IMR-90 (cell line): ENCODE results near the gene UBE2D4. TPM values are rescaled to one million over a fixed set of nuclear protein-coding genes. Genes with fewer than 3 reads are reported as not detected.

Experiments used
- ATAC-seq: fragments of 200-7000 bp; cut with Tn5 transposase; 2 replicates; pipeline ENCODE4 v1.9.1; 2020; ENCODE audit warnings: low read depth, mild to moderate bottlenecking, moderate library complexity
- BruUV-seq: library from RNA; stranded (reverse); fragments of 400-500 nt; replicated peaks from 2 replicates; lab custom pipeline; 2021; lab: Mats Ljungman, UMichigan
- CTCF ChIA-PET: fragments of 300-600 bp; formaldehyde crosslinking; extraction: SDS; loops from one replicate; lab custom pipeline; 2021; ENCODE audit warnings: antibody characterized with exemption; lab: Yijun Ruan, JAX
- POLR2A ChIA-PET: fragments of 300-600 bp; sonication (Branson Sonifier 250); formaldehyde crosslinking; loops from one replicate; lab custom pipeline; 2022; ENCODE audit warnings: antibody characterized with exemption; ENCODE audit not compliant: unreplicated experiment; lab: Charles Lee
- DNase-seq: peaks from one replicate; pipeline ENCODE4 v3.0.0; 2013
- H2AFZ ChIP-seq: replicated peaks from 2 replicates; pipeline ENCODE3; 2013; ENCODE audit warnings: low read length, mild to moderate bottlenecking; ENCODE audit not compliant: poor library complexity
- H2AK5ac ChIP-seq: 2 replicates; pipeline ENCODE4 v1.6.1; 2013; ENCODE audit warnings: low read depth, low read length, inconsistent platforms
- H2AK9ac ChIP-seq: replicated peaks from 2 replicates; pipeline ENCODE3; 2013; ENCODE audit warnings: mild to moderate bottlenecking, low read depth, low read length, moderate library complexity; ENCODE audit not compliant: poor library complexity
- H2BK120ac ChIP-seq: 2 replicates; pipeline ENCODE4 v1.6.1; 2013; ENCODE audit warnings: low read depth, low read length, inconsistent platforms
- H2BK15ac ChIP-seq: 3 replicates; pipeline ENCODE4 v1.6.1; 2013; ENCODE audit warnings: low read depth, low read length, inconsistent platforms
- H2BK20ac ChIP-seq: 2 replicates; pipeline ENCODE4 v1.6.1; 2013; ENCODE audit warnings: low read depth, mild to moderate bottlenecking, inconsistent platforms, low read length, moderate library complexity
- H2BK5ac ChIP-seq: 2 replicates; pipeline ENCODE4 v1.6.1; 2013; ENCODE audit warnings: mild to moderate bottlenecking, low read depth, low read length, inconsistent platforms; ENCODE audit not compliant: poor library complexity, severe bottlenecking
- H3K14ac ChIP-seq: replicated peaks from 2 replicates; pipeline ENCODE4 v1.6.1; 2013; ENCODE audit warnings: low read depth, low read length, inconsistent platforms
- H3K18ac ChIP-seq: 2 replicates; pipeline ENCODE4 v1.6.1; 2013; ENCODE audit warnings: low read depth, low read length, control low read depth
- H3K23ac ChIP-seq: 2 replicates; pipeline ENCODE4 v1.6.1; 2013; ENCODE audit warnings: low read depth, low read length, inconsistent platforms
- H3K27ac ChIP-seq: 2 replicates; pipeline ENCODE4 v1.5.1; 2013; ENCODE audit warnings: mild to moderate bottlenecking, control low read depth, low read length; ENCODE audit not compliant: insufficient read depth
- H3K27me3 ChIP-seq: 2 replicates; pipeline ENCODE4 v1.6.1; 2013; ENCODE audit warnings: low read length; ENCODE audit not compliant: control insufficient read depth, insufficient read depth
- H3K36me3 ChIP-seq: 2 replicates; pipeline ENCODE4 v1.6.1; 2013; ENCODE audit warnings: low read length, mixed read lengths; ENCODE audit not compliant: control insufficient read depth, insufficient read depth
- H3K4ac ChIP-seq: 2 replicates; pipeline ENCODE4 v1.6.1; 2013; ENCODE audit warnings: low read depth, low read length, inconsistent platforms
- H3K4me1 ChIP-seq: 2 replicates; pipeline ENCODE4 v1.6.1; 2013; ENCODE audit warnings: low read length, mixed read lengths; ENCODE audit not compliant: control insufficient read depth, insufficient read depth
- H3K4me2 ChIP-seq: 2 replicates; pipeline ENCODE4 v1.6.1; 2013; ENCODE audit warnings: low read depth, mild to moderate bottlenecking, control low read depth, low read length, moderate library complexity
- H3K4me3 ChIP-seq: 2 replicates; pipeline ENCODE4 v1.5.1; 2013; ENCODE audit warnings: low read depth, mild to moderate bottlenecking, control low read depth, low read length, moderate library complexity; ENCODE audit not compliant: insufficient read depth
- H3K56ac ChIP-seq: 2 replicates; pipeline ENCODE4 v1.6.1; 2013; ENCODE audit warnings: low read length, inconsistent platforms; ENCODE audit not compliant: insufficient read depth; ENCODE audit errors: extremely low read depth
- H3K79me1 ChIP-seq, 2 experiments: 2 replicates each; pipeline ENCODE4 v1.6.1; 2013; ENCODE audit warnings: low read length in 2 of 2, inconsistent platforms in 1 of 2, low read depth in 1 of 2
- H3K9ac ChIP-seq: 2 replicates; pipeline ENCODE4 v1.6.1; 2013; ENCODE audit warnings: low read depth, low read length, control low read depth
- H3K9me1 ChIP-seq: 2 replicates; pipeline ENCODE4 v1.6.1; 2013; ENCODE audit warnings: low read length, inconsistent platforms; ENCODE audit not compliant: insufficient read depth
- H3K9me3 ChIP-seq: 2 replicates; pipeline ENCODE4 v1.6.1; 2013; ENCODE audit warnings: low read length; ENCODE audit not compliant: control insufficient read depth, insufficient read depth
- H4K20me1 ChIP-seq: 2 replicates; pipeline ENCODE4 v1.6.1; 2013; ENCODE audit warnings: low read length, inconsistent platforms; ENCODE audit not compliant: insufficient read depth
- H4K5ac ChIP-seq: 2 replicates; pipeline ENCODE4 v1.6.1; 2013; ENCODE audit warnings: mild to moderate bottlenecking, low read depth, low read length, control low read depth
- H4K8ac ChIP-seq, 2 experiments: 2 replicates each; pipeline ENCODE4 v1.6.1; 2013; ENCODE audit warnings: low read depth in 2 of 2, low read length in 2 of 2, control low read depth in 1 of 2, inconsistent platforms in 1 of 2
- H4K91ac ChIP-seq: 2 replicates; pipeline ENCODE4 v1.6.1; 2013; ENCODE audit warnings: low read depth, low read length, inconsistent platforms; ENCODE audit not compliant: insufficient read depth
- BHLHE40 ChIP-seq: fragments of 150-350 bp; IDR thresholded peaks from 2 replicates; pipeline ENCODE4 v1.6.1; 2016; ENCODE audit warnings: mild to moderate bottlenecking, low read depth, low read length
- CEBPB ChIP-seq: IDR thresholded peaks from 2 replicates; pipeline ENCODE4 v1.6.1; 2012; ENCODE audit warnings: low read depth, low read length, improper control_type of control experiment
- CHD1 ChIP-seq: IDR thresholded peaks from 2 replicates; pipeline ENCODE4 v1.6.1; 2012; ENCODE audit warnings: low read depth, low read length, improper control_type of control experiment
- CTCF ChIP-seq: conservative IDR thresholded peaks from 2 replicates; pipeline ENCODE4 v1.5.1; 2012; ENCODE audit warnings: mild to moderate bottlenecking, low read depth, low read length, improper control_type of control experiment
- ELK1 ChIP-seq: fragments of 150-350 bp; IDR thresholded peaks from 2 replicates; pipeline ENCODE4 v1.6.1; 2016; ENCODE audit warnings: low read depth, mild to moderate bottlenecking, low read length, moderate library complexity, borderline replicate concordance
- FOS ChIP-seq: fragments of 150-350 bp; IDR thresholded peaks from 2 replicates; pipeline ENCODE4 v1.6.1; 2016; ENCODE audit warnings: low read depth, low read length
- MAFK ChIP-seq: IDR thresholded peaks from 2 replicates; pipeline ENCODE4 v1.6.1; 2012; ENCODE audit warnings: low read depth, low read length, improper control_type of control experiment
- MAZ ChIP-seq: IDR thresholded peaks from 2 replicates; pipeline ENCODE4 v1.6.1; 2012; ENCODE audit warnings: low read depth, mild to moderate bottlenecking, low read length, improper control_type of control experiment, moderate library complexity, borderline replicate concordance
- MXI1 ChIP-seq: IDR thresholded peaks from 2 replicates; pipeline ENCODE4 v1.6.1; 2012; ENCODE audit warnings: low read depth, mild to moderate bottlenecking, low read length, moderate library complexity, borderline replicate concordance
- NFE2L2 ChIP-seq: fragments of 150-350 bp; IDR thresholded peaks from 2 replicates; pipeline ENCODE4 v1.6.1; 2016; ENCODE audit warnings: low read depth, mild to moderate bottlenecking, low read length
- POLR2A ChIP-seq: IDR thresholded peaks from 2 replicates; pipeline ENCODE4 v1.6.1; 2012; ENCODE audit warnings: mild to moderate bottlenecking, low read depth, low read length
- RAD21 ChIP-seq: IDR thresholded peaks from 2 replicates; pipeline ENCODE4 v1.6.1; 2012; ENCODE audit warnings: low read length, improper control_type of control experiment
- RCOR1 ChIP-seq: IDR thresholded peaks from 2 replicates; pipeline ENCODE4 v1.6.1; 2012; ENCODE audit warnings: mild to moderate bottlenecking, low read length, improper control_type of control experiment; ENCODE audit not compliant: insufficient replicate concordance
- RFX5 ChIP-seq: IDR thresholded peaks from 2 replicates; pipeline ENCODE4 v1.8.0; 2012; ENCODE audit warnings: low read depth, mild to moderate bottlenecking, low read length, moderate library complexity
- SMC3 ChIP-seq: fragments of 150-350 bp; IDR thresholded peaks from 2 replicates; pipeline ENCODE4 v1.6.1; 2016; ENCODE audit warnings: low read depth, mild to moderate bottlenecking, antibody characterized with exemption, low read length, moderate library complexity
- USF2 ChIP-seq: fragments of 150-350 bp; IDR thresholded peaks from 2 replicates; pipeline ENCODE4 v1.6.1; 2017; ENCODE audit warnings: mild to moderate bottlenecking, antibody characterized with exemption, low read length, low read depth
- WGBS, 2 experiments: methylation state at CpG; one replicate each; pipeline versions ENCODE4 v1.1.5 to v1.1.7; 2013; ENCODE audit warnings: missing lambda C conversion rate in 2 of 2; ENCODE audit not compliant: insufficient read length in 1 of 2; ENCODE audit errors: extremely low coverage in 2 of 2; 5-methylcytosine and 5-hydroxymethylcytosine counted together
- dilution Hi-C: fragments of 300-500 bp; cut with HindIII; formaldehyde crosslinking; loops from one replicate; pipeline ENCODE4 v1.14.3; 2018; ENCODE audit warnings: low sequenced_read_pairs; ENCODE audit not compliant: unreplicated experiment
- in situ Hi-C: fragments of 300-500 bp; cut with MboI; formaldehyde crosslinking; loops from 3 replicates; pipeline ENCODE4 v1.14.3; 2019; ENCODE audit warnings: low sequenced_read_pairs, inconsistent platforms, mixed read lengths
- intact Hi-C: fragments of 100-400 bp; cut with micrococcal nuclease; formaldehyde crosslinking; loops from 2 replicates; pipeline ENCODE4 v1.10.0; 2022
- polyA plus RNA-seq, 3 experiments: library from polyadenylated mRNA; depleted of rRNA; stranded (reverse); fragments of >200 nt; gene quantifications; 2 replicates each; pipeline ENCODE4 v1.2.3, GENCODE V29; 2012; ENCODE audit warnings: low replicate concordance in 1 of 3
- total RNA-seq: library from RNA; depleted of rRNA; stranded (reverse); fragments of >200 nt; gene quantifications from 2 replicates; pipeline ENCODE4 v1.2.3, GENCODE V29; 2012

UBE2D4 gene
- total and polyA plus RNA-seq, 2 of the 4 experiments (the other 2 are of a cell fraction): 9.7 to 10.5 TPM

DNA sequence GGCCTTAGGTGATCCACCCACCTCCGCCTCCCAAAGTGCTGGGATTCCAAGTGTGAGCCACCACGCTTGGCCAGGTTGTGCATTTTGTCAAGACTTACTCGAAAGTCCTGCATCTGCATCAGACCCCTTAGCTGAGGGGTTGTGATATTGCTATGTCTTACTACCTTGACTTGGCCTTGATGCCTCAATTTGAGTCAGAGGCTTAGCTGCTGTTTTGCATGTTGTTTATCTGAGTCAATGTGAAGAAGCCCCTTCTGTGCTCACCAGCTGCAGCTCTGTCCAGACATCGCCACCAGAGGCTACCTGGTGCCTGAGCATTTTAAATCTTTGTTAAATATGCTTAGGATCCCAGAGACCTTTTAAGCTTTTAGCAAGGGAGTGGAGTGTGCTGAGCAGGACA is 18.1 kb downstream of the UBE2D4 start:
- Histone ChIP-seq H3K27me3 (no peaks in the 10 kb centered on the region), H3K18ac (no peak overlapping the region), H3K4me3 (no peak overlapping the region), H4K20me1 (no peaks in the 10 kb centered on the region), H3K9me1 (no peaks in the 10 kb centered on the region), H3K27ac (no peak overlapping the region), H2BK5ac (no peak overlapping the region), H3K9ac (no peak overlapping the region), H3K4ac (no peak overlapping the region), H3K36me3 (peaks cover 5% of the 10 kb centered on the region; the same call in 1 of the 2 replicates), H3K79me1 (no peaks in the 10 kb centered on the region), H3K4me1 (no peaks in the 10 kb centered on the region), H3K9me3 (no peaks in the 10 kb centered on the region), H2AFZ (no peak overlapping the region), H2BK120ac (no peak overlapping the region), H2BK20ac (no peak overlapping the region), H4K5ac (no peak overlapping the region), H2AK5ac (no peak overlapping the region), H2BK15ac (no peak overlapping the region), H3K14ac (no peak overlapping the region), H3K4me2 (no peak overlapping the region), H2AK9ac (no peak overlapping the region), H3K23ac (no peak overlapping the region), H4K8ac (no peak overlapping the region), H4K91ac (no peak overlapping the region), H3K56ac (no peak overlapping the region)
- ChIA-PET CTCF (interaction anchor here (1.6 to 1.9 kb wide), 2 partner anchors 9 to 10 kb away, joined by 4 read pairs; no protein-coding TSS in a partner anchor), POLR2A (no interaction called here)
- DNase-seq: no peak
- 100% methylated on average over 2 of the region's 4 CpGs; no CpG with 5 or more reads in 1 of the 2 experiments for WGBS, 2 experiments
- intact Hi-C loops (no loop called here), in situ Hi-C loops (no loop called here), dilution Hi-C loops (no loop called here)
- BruUV-seq: no TSS peak
- TF ChIP-seq MAZ (no peak), RAD21 (no peak), RCOR1 (no peak), NFE2L2 (no peak), CEBPB (no peak), MAFK (no peak), POLR2A (no peak), ELK1 (no peak), FOS (no peak), BHLHE40 (no peak), CTCF (no peak), SMC3 (no peak), RFX5 (no peak), MXI1 (no peak), USF2 (no peak), CHD1 (no peak)
- ATAC-seq: no peak
